HG02840 (cell line): ENCODE measurements around the gene EPB41L2.
"Not testable (repeated sequence)": the region's sequence is repeated elsewhere in the genome, so short reads cannot be mapped to it uniquely, and the experiment has no call there.

Source experiments
- ATAC-seq: cut with Tn5 transposase; IDR thresholded peaks from one replicate; pipeline ENCODE4 v1.9.1; 2021; ENCODE audit warnings: mild to moderate bottlenecking, moderate library complexity, moderate number of reproducible peaks; ENCODE audit not compliant: unreplicated experiment, low FRiP score

Gene EPB41L2

GRCh38 chr6:130825772-130826441, 237.1 kb downstream of the EPB41L2 start:
- ATAC-seq, result no peak

DNA sequence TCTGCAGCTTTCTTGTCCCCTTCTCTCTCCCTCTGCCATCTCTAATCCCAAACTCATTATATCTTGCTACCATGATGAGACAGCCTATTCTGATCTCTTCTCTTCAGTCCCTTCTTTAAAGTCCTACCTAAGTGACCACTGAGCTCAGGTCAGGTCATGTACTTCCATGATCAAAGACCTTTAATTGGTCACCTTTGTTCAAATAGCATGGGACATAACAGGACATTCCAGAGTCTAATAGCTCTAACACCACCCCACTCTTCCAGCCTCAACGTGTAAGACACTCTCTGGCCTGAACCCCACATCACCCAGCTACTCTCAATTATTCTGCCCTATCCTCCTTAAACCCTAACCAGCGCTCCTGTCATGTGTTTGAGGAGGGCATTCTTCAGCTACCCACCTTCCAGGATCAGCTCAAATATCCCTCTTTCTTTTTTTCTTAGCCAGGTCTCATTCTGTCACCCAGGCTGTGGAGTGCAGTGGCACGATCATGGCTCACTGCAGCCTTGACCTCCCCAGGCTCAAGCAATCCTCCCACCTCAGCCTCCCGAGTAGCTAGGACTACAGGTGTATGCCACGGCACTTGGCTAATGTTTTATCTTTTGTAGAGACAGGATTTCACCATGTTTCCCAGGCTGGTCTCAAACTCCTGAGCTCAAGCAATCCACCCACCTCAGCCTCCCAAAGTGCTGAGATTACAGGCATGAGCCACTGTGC, 237.9 kb downstream of the EPB41L2 start:
- ATAC-seq, result no peak

- ATAC-seq, result no peak
These were observed 240.3 kb downstream of the EPB41L2 start for GRCh38 chr6:130822736-130823135.

DNA sequence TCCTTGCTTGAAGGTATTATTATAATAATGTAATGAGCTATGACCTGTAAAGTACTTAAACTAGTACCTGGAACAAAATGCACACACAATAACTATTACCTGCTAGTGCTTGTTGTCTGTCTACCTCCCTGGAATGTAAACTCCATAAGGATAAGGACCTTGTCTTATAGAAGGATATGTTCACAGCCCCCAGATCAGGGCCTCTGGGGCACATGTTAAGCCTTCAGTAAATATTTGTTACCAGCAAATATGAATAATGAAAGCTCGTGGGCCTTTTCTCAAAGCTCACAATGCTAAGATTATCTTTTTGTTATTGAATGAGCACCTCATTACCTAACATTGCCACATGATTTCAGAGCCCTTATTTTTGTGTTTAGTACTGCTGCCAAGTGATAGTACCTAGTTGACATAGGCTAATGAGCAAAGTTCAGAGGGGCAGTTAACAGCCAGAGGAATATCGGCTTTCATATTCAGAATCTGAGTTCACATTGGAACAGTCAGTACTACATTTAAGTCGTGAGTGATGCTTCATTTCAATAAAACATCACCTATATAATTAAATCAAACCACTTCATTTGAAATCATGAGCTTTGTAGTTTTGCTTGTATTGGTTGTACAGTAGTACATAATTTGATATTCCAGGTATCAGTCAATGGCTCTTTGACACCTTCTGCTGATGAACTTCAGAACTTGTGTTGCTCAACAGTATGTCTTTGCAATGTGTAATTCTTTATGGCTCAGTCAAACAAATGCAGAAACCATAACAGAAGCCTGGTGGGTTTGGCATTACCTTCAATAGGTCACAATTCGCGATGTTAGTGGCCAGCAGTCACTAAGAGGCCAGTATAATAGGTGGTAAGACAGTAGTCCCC, 247.6 kb downstream of the EPB41L2 start:
- ATAC-seq, result no peak

GRCh38 chr6:130814506-130814905, 248.5 kb downstream of the EPB41L2 start:
- ATAC-seq, result no peak

DNA sequence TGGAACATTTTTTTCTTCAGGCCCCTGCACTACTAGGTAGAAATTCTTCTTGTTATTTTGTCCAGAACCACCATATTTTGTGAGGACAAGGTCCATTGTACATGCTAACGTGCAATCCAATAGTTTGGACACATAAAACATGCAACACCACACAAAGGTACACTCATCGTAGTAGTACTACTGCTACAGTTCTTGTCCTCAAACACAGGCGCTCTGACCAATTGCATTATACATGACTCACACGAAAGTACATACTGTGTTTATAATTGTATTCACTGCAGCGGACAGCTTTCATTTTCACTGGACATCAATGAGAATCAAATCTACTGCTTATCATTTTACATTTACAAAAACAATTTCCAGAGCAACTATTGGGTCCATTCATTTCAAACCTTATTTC, 251.1 kb downstream of the EPB41L2 start:
- ATAC-seq, result no peak

DNA sequence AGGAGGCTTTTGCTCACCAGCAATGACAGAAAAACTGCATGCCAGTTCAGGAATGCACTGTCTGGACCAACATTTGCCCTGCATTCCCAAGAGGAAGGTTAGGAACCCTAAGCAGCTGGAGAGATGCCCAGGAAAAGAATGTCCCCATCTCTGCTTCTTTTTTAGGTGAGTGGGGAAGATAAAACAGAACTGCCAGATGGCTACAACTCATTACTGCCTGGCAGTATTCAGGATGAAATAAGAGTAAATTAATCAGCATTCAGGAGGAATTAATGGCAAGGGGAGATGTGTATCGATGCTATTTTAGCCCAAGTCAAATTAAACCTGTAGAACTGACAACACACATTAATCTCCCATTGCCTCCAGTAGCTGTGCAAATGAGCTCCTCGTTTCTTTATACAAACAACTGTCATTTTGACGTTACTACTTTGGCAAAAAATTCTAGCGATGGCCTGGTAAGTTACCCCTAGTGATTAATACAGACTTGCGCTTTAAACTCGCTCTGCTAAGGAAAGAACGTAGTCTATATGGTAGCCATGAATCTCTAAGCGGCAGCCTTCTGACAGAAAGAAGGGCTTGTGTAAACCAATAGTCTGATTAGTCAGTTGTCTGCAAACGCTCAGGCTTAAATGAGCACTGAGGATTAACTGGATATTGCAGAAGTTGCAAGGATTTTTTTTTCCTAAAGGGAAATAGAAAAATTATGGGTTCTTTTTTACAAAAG, 252.6 kb downstream of the EPB41L2 start:
- ATAC-seq, result no peak

DNA sequence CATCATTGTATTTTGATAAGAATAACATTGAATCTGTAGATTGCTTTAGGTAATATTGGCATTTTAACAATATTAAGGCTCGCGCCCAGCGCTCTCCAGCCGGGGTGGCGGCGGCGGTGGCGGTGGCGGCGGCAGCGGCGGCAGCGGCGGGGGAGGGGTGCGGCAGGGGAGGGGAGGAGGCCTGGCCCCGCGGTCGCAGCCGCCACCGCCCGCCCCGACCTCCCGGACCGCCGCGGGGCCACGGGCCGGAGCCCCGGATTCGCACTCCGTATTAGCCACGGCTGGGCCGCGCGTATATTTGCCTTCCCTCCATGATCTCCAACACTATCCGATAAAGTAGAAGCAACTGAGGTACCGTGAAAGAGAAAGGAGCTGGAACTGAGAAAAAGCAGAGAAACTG, 261.7 kb downstream of the EPB41L2 start:
- ATAC-seq, result not testable (repeated sequence)

GRCh38 chr6:130797061-130797460, 266.0 kb downstream of the EPB41L2 start:
- no peak for ATAC-seq

DNA sequence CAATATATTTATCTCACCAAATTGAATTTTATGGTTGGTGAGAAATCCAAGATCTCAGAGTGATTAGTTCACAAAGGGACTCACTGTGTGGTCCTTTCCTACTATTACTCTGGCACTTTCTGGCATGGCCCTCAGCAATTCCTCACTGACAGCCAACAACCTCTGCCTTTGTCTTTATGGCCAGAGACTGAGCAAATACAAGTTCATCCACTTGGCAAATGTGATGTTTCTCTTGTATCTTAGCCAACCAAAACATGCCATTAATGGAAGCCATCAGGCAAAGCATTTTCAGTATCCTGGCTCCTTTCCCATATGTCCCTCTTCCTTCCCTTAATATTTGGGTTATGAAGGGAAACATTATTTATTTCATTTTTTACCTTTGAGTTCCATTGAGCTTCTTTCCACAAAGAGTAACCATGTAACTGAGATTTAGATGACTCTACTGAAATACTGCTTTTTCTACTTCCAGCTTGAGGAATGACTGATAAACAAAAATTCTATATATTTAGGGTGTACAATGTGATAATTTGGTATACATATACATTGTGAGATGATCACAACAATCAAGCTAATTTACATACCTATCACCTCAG, 266.6 kb downstream of the EPB41L2 start:
- no peak for ATAC-seq

- ATAC-seq, result no peak
These were observed 268.3 kb downstream of the EPB41L2 start for GRCh38 chr6:130794738-130795137.

GRCh38 chr6:130794010-130794697, 268.9 kb downstream of the EPB41L2 start:
- ATAC-seq, result no peak
